ENCODE data around the gene PDLIM4. TPM values are rescaled to one million over a fixed set of nuclear protein-coding genes. Genes with fewer than 3 reads are reported as not detected.

The PDLIM4 gene
- total and polyA plus RNA-seq, 8 donors = 0.83 to 10.7 (median 2.7) TPM

DNA sequence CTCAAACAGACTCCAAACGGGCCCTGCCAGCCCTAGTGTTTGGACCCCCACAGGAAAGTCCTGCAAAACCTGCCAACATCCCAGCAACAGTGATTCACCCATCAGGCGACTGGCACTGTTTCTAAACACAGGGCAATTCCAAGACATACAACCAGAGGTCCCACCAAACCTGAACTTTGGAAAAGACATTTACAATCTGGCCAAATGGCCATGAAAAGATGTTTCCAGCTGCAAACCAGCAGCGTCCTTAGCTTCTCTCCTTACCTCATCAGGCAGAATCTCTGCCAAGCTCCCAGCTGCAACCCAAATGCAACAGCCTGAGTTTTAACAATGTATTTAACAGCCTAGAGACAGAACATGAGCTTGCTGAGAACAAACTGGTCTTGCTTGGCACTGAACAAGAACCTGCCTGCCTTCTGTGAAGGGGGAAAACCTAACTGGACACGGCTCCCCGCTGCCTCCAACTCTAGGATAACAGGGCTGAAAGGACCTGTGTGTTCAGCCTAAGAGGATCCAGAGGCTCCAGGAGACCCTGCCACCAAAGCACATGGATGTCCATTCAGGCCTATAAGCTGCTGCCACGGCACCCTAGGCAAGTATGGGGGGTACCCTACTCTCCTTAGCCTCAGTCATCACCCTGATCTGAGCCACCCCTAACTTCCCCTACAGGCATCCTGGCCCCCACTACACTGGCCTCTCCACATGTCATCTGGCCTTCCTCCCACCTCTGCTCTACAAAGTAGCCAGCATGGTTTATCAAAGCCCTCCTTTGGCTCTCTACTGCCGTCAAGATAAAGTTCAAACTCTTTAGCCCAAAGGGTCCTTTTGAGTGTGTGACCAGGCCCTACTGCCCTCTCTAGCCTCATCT lies 35.5 kb upstream of the PDLIM4 start:
- Histone ChIP-seq H3K27me3 (no peaks in the 10 kb centered on the region), H3K9me3 (no peaks in the 10 kb centered on the region), H3K4me1 (peaks cover 7 to 29% (median 11%) of the 10 kb centered on the region in 3 donors), H3K27ac (peak overlapping the region in 2 of 4 donors; percentile 29 to 33), H3K4me3 (no peak overlapping the region), H3K36me3 (no peaks in the 10 kb centered on the region)
- DNase-seq (peak in 4 of 6 donors; percentile 9 to 54 (median 48)), ATAC-seq (peak in 3 of 4 donors; percentile 8 to 47 (median 32)), FAIRE-seq (no peak)
- intact Hi-C loops (cut with DNase I) = no loop called here
- TF ChIP-seq, protein P1, sequence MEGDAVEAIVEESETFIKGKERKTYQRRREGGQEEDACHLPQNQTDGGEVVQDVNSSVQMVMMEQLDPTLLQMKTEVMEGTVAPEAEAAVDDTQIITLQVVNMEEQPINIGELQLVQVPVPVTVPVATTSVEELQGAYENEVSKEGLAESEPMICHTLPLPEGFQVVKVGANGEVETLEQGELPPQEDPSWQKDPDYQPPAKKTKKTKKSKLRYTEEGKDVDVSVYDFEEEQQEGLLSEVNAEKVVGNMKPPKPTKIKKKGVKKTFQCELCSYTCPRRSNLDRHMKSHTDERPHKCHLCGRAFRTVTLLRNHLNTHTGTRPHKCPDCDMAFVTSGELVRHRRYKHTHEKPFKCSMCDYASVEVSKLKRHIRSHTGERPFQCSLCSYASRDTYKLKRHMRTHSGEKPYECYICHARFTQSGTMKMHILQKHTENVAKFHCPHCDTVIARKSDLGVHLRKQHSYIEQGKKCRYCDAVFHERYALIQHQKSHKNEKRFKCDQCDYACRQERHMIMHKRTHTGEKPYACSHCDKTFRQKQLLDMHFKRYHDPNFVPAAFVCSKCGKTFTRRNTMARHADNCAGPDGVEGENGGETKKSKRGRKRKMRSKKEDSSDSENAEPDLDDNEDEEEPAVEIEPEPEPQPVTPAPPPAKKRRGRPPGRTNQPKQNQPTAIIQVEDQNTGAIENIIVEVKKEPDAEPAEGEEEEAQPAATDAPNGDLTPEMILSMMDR (IDR thresholded peaks at IDR 0.05) = no peak
- 53 to 57% methylated on average over 7 of the region's 7 CpGs for WGBS, 2 donors

DNA sequence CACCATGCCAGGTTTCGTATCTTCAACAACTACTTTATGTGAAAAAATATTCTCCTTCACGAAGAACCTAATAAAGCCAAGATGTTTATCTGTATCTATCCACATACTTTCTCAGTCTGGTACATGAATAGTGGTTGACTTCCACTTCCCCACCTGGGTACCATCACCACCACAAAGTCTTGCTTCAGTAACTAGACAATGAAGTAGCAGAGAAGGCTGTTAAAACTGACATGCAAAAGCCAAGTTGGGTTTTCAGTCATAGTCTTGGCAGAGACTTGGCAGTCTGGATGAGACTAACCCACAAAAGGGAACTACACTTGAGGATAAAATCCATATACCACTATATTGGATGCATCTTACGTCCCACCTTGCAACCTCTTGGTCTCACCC lies 34.9 kb upstream of the PDLIM4 start:
- Histone ChIP-seq H3K27me3 (no peaks in the 10 kb centered on the region), H3K27ac (peak overlapping the region in 2 of 4 donors; percentile 29 to 33), H3K36me3 (no peaks in the 10 kb centered on the region), H3K4me3 (no peak overlapping the region), H3K9me3 (no peaks in the 10 kb centered on the region), H3K4me1 (peaks cover 7 to 29% (median 11%) of the 10 kb centered on the region in 3 donors)
- TF ChIP-seq, protein P1 (IDR thresholded peaks at IDR 0.05) = no peak
- intact Hi-C loops (cut with DNase I) = no loop called here
- FAIRE-seq (no peak), ATAC-seq (no peak), DNase-seq (no peak)
- 83 to 91% methylated on average over 3 of the region's 3 CpGs for WGBS, 2 donors

DNA sequence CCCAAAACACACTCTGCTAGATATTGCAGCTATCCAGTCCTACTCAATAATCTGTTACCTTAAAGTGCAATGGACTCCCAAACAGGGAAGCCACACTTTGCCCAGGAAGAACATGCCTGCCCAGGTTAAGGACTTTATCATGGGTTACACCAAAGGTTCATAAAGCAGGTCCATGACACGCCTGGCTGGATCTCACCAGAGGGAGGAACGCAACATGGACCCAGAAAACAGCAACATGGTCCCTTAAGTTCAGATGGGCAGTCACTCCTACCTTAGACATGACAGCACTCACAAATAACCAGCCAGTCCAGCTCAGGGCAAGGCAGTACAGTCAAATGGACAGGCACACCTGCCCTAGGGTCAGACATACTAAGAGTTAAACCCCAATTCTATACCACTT lies 33.6 kb upstream of the PDLIM4 start:
- Histone ChIP-seq H3K4me1 (peaks cover 7 to 29% (median 10%) of the 10 kb centered on the region in 3 donors), H3K4me3 (no peak overlapping the region), H3K36me3 (no peaks in the 10 kb centered on the region), H3K27ac (peak overlapping the region in 1 of 4 donors; percentile 8), H3K9me3 (no peaks in the 10 kb centered on the region), H3K27me3 (no peaks in the 10 kb centered on the region)
- FAIRE-seq (no peak), DNase-seq (peak in 1 of 6 donors; percentile 5), ATAC-seq (no peak)
- TF ChIP-seq, protein P1 (IDR thresholded peaks at IDR 0.05) = no peak
- WGBS, 2 donors = 82 to 89% methylated on average over 2 of the region's 2 CpGs
- intact Hi-C loops (cut with DNase I) = no loop called here

DNA sequence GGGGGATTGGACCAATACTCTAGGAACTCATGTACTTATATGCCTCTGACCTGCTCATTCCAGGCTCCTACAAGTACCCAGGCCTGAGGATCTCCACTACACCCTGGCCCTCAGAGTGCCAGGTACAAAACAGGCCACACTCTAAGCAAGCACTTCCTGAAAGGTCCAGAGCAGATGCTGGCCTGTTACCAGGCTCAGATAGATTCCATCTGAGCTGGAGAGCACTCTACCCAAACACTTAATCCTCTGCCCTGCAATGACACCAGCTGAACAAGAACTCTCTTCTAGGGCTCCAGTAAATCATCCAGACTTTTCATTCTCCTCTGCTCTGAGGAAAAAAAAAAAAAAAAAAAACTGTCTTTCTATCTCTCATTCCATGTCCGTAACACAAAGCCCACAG lies 32.8 kb upstream of the PDLIM4 start:
- ATAC-seq (no peak), FAIRE-seq (no peak)

More for the DNA sequence above, 32.8 kb upstream of the PDLIM4 start:
- no peaks in the 10 kb centered on the region for H3K27me3 ChIP-seq
- no peak overlapping the region for H3K27ac ChIP-seq
- DNase-seq = peak in 1 of 6 donors; percentile 18
- WGBS, 2 donors = 51 to 69% methylated on average over 1 of the region's 1 CpG
- intact Hi-C loops (cut with DNase I) = no loop called here
- H3K36me3 ChIP-seq = no peaks in the 10 kb centered on the region
- TF ChIP-seq, protein P1 (IDR thresholded peaks at IDR 0.05) = no peak
- H3K9me3 ChIP-seq = no peaks in the 10 kb centered on the region
- peaks cover 2 to 29% (median 7%) of the 10 kb centered on the region in 3 donors for H3K4me1 ChIP-seq
- H3K4me3 ChIP-seq = peak overlapping the region in 1 of 4 donors; percentile 58

All from pancreas (tissue), 10 donors.